GM18517 (cell line): Measurements from ENCODE around the gene SPTLC2.

Source experiments
- ATAC-seq: cut with Tn5 transposase; IDR thresholded peaks from one replicate; pipeline ENCODE4 v1.9.1; 2021; ENCODE audit warnings: mild to moderate bottlenecking, moderate library complexity; ENCODE audit not compliant: unreplicated experiment

SPTLC2 gene

DNA sequence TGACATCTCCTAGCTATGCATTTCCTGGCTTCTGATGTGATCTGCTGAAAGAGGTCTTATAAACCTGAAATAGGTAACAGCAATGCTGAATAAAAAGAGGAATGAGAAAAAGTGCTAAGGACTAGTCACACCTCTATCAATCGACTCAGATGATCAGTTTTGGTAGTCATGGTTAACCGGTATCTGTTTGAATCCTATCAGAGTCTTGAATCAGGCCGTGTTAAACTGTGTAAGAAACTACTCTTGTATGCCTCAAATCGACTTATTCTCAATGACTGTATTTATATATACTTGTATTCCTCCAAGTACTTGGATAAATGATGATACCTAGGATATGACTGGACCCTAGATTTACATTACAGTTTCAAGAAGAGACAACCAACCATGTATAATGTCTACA lies 107.1 kb downstream of the SPTLC2 start:
- ATAC-seq, result no peak

DNA sequence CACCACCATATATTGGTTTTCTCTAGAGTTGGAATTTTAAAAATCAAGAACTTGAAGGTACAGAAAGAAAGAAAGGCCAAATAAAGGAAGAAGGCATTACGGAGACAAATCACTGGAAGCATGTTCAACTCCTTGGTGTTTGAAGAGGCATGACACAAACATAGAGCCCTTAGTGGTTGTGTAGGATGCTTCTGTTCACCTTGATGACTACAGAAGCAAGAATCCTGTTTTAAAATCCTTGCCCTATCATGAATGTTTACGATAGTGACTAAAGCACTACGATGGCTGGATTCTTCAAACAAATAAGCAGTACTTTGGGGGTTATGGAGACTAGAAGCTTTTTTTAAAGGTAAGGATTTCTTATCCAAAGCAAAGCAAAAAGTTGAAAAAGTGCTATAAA lies 107.6 kb downstream of the SPTLC2 start:
- ATAC-seq, result no peak

DNA sequence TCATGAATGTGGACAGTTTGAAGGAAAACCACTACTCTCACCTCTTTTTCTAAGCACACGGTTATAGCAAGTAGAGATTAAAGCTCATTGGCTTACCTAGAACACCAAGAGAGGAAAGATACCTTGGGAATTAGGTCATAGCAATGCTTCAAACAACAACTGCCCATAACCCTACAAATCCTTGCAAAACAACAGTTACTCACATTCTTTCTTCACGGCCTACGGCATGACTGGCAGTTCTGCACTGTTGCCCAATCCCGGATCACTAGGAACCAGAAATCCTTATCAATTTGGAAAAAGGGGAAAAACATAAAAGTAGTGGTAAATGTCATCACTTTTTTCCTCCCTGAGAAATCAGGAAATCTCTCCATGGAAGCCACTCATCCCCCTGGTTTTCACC lies 108.2 kb downstream of the SPTLC2 start:
- ATAC-seq, result no peak

DNA sequence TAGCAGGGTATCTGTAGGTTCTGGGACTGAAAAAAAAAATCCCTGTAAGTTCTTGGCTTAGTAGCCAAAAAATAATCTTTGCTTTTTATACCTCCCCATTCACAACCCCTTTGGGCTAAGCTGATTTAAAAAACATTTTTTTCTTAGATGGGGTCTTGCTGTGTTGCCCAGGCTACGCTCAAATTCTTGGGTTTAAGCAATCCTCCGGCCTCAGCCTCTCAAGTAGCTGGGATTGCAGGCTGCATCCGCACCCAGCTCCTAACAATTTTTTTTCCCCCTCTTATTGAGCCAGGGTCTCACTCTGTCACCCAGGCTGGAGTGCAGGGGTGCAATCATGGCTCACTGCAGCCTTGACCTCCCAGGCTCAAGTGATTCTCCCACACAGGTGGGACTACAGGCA lies 108.7 kb downstream of the SPTLC2 start:
- no peak for ATAC-seq

DNA sequence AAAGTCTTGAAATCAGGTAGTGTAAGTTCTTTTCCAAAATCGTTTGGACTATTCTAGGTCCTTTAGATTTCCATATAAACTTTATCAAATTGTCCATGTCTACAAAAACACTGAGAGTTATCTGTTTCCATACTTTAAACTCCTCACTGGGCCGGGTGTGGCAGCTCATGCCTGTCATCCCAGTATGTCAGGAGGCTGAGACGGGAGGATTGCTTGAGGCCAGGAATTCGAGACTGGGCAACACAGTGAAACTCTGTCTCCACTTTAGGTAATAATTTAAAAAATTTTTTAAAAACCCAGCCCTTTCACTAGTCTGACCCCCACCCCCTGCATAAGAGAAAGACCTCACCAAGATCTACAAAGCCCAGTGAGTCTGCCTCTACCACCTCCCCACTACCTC lies 111.4 kb downstream of the SPTLC2 start:
- no peak for ATAC-seq

DNA sequence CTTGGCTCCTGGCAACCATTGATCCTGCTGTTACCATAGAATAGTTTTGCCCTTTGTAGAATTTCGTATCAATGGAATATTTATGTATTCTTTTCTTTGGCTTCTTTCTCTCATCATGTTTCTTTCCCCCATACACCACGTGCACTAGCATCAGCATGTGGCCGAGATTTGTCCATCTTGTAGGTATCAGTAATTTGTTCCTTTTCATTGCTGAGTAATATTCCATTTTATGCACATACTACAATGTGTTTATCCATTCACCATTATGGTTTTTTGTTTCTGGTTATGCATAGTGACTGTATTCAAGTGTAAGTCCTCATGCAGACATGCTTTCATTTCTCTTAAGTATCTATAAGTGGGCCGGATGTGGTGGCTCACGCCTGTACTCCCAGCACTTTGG lies 113.3 kb downstream of the SPTLC2 start:
- ATAC-seq, result no peak

DNA sequence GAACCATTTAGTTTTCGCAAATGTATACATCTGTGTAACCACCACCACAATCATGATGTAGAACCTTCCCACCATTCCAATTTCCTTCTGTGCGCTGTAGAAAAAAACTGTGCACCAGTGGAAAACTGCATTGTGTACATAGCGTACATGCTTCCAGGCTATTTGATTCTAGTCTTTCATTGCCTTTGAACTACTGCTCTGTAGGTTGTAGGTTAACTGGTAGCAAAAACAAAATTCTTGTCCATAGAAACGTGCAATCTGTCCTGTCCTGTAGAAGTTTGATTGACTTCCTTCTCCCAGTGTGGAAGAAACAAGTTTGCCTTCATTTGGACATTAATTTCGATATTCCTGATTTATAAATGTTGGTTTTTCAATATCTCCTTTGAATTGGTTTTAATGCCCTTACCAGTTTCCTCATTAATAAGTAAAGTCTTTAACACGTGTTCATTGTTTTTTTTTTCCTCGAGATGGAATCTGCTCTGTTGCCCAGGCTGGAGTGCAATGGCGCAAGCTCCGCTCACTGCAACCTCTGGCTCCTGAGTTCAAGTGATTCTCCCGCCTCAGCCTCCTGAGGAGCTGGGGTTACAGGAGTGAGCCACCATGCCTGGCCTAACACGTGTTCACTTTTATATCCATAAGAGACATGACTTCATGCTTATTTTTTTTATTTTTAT lies 114.2 kb downstream of the SPTLC2 start:
- no peak for ATAC-seq

DNA sequence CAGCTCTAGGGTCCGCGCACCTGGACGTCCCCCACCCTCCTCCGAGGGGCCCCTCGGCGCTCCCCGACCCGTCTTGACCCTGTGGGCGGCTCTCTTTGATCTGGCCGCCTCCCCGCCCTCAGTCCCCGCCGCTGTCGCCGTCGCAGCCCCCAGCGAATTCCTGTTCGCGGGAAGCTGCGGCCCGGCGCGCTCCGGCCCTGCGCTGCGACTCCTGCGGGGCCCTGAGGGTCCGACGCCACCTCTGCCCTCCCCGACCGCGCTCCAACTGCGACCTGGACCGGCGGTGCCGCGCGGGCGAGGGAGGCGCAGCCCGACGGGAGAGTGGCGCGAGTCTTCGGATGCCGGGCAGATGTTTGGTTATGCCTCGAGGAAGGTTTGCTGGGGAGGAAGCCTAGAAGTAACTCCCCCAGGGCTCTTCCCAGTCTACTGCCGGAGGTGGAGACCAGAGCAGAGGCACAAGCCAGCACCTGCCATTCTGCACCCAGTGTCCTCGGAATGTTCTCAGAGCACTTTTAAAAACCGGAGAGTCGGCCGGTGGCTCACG lies 117.4 kb downstream of the SPTLC2 start:
- ATAC-seq, result no peak

DNA sequence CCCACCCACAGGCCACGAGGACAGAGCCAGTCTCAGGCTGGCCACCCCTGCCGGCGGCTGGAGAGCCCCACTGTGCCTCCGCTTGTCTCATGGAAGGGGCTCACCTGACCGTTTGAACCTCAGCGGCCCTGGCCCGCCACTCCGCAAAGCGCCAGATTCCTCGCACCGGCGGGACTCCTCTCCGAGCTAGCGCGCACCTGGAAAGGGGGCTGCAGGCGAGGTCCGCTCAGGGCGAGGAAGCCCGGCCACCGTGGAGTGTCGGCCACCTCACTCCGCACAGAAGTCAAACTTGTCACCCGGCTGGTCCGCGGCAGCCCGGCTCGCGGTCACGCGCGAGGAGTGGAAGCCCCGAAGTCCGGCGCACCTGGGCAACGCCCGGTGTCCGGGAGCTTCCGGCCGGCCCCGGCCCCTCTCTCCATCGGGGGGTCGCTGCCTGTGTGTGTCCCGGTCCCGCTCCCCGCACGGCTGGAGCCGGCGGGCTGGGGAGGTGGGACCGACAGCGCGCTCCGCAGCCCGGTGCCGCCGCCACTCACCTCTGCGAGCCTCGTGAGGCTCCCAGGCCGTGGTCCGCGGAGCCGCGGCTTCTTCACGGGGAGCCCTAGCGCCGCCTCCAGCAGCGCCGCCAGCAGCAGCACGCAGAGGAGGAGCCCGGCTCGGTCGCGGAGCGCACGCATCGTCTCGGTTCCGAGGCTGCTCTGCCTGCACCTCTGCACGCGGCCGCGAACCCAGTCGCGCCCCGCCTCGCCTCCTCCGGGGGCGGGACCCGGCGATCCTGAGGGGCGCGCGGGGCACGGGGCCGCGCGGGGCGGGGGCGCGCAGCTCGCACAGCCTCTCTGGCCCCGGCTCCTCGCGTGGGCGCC lies 118.1 kb downstream of the SPTLC2 start, which contains the start of gene ISM2:
ISM2 (minus strand) TSS at position 697 of the 860 bp plus-strand sequence; CDS start at position 674, 23 bp downstream.
- no peak for ATAC-seq

DNA sequence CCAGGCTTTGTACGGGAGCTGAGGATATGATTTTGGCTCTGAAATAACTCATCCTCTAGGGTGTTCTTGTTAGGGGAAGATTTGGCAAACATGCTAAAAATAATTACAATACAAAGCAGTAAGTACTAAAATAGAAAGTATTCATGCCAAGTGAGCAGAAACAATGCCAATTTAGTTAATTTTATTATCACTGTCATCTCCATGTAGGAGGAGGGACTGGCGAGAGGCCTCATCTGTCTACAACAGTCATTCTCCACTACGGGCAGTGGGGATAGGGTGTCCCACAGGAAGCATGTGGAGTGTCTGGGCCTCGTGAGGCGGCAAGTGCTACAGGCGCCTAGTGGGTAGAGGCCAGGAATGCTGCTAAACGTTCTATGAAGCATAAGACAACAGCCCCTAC lies 121.1 kb downstream of the SPTLC2 start:
- ATAC-seq, result no peak

DNA sequence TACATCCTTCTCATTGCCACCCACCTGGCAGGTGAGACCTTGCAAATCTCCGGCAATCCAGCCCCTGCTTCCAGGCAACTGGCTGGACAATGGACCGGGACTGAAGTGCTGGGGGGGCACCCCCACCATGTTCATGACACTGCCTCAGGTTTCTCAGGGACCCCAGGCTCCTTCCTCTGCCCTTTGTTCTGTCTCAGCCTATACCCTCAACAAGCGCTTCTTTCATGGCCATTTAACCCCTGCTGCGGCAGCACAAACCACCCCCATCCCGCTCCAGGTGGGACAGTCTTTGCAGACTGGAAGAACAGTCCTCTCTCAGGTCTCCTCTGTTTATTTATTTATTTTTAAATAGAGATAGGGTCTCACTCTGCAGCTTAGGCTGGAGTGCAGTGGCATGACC lies 125.4 kb downstream of the SPTLC2 start:
- no peak for ATAC-seq

DNA sequence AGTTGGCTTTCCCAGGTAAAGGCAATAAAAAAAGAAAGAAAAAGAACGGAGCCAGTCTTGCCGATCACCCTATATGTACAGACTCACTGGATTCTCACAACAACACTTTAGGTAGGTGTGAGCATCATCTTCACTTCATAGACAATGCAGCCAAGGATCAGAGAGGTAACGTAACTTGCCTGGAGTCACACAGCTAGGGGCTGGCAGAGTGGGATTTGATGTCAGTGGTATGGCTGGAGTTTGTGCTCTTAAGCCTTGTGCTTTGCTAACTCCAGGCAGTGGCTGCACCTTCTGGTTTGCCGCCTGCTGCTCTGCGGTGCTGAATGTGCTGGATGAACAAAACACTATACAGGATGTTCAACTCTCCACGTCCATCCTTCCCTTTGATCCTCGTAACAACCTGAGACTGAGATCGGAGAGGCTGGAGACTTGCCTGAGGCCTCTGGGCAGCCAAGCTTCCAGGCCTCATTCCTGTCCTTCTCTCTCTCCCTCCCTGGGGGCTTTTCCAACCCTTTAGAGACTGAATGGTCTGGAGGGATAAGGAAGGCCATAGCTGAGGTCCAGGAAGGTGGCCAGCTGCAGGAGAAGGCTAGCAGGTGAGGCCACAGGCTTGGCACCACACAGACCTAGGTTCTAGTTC lies 126.0 kb downstream of the SPTLC2 start:
- no peak for ATAC-seq

DNA sequence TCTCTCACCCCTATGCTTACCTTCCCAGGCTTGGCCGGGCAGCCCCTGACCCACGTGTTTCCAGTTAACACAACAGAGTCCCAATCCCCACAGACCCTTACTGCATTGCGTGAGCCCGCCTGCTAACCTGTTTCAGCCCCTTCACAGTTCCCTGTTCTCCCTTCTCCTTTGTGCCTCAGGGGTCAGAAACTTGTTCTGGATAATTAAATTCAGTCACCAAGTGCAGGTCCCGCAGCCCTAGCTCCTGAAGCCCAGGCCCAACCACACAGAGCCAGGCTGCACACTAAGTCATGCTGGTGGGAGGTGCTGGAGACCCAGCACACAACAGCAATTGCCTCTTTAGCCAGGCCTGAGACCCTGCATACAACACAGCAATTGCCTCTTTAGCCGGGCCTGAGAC lies 127.4 kb downstream of the SPTLC2 start:
- ATAC-seq, result no peak

DNA sequence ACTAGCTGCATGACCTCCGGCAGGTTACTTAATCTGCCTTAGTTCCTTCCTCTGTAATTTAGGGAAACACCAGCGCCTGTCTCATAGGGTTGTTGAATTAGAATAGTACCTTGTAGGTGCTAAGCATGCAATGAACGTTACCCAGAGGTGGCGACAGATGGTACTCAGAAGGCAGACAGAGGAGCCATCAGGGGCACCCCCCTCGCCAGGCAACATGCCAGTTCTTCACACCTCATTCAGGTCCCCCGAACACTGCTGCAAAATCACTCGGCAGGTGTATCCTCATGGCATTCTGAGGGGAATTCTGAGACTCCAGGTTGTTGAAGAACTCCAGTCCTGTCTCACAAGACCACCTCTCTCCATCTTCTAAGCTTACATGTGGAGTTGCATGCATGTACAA lies 127.9 kb downstream of the SPTLC2 start:
- ATAC-seq, result no peak

DNA sequence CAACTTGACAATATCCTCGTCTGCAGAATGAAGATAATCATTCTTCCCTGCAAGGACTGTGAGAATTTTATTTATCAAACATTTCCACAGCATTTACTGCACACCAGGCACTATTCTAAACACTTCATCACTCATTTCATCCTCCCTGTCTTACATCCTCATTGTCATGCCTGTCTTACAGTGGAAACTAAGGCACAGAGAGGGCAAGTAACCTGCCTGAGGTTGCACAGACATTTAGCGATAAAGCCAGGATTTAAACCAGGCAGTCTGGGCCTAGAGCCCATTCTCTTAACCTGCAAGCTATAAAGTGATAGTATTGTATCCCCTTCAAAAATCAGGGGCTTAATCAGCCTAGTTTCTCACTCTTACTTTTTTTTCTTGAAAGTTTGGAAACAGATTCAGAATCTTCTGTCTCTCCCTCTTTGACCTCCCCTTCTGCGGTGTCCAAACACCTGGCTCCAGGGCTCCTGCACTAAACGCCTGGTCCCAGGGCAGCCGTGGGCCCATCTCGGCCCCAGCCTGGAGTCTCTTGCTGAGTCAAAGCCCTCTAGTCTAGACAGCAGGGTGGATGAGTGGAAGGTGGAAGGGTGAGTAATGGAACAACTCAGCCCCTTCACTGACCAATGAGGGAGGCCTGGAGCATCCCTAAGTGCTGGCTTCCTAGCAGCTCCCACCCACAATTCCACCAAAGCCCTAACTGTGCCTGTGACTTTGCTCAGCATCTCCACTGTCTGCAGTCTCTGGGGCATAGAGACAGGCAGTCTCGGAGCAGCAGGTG lies 130.3 kb downstream of the SPTLC2 start:
- ATAC-seq, result no peak

DNA sequence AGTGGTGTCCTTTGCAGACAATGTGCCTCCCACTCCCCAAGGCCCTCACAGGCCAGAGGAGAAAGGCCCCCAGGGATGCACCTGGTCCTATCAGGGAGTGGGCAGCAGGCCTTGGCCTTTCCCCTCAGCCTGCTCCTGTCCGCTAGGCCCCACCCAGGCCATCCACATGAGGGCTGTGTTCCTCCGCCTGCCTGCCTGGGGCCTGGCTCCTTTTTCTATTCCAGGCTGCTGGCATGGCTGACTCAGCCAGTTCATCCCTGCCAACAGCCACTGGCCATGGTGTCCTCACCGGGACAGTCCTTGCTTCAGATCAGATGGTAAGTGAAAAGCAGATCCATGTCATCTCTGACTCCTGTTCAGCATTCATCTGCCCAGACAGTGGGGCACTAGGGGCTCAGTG lies 131.2 kb downstream of the SPTLC2 start:
- no peak for ATAC-seq

DNA sequence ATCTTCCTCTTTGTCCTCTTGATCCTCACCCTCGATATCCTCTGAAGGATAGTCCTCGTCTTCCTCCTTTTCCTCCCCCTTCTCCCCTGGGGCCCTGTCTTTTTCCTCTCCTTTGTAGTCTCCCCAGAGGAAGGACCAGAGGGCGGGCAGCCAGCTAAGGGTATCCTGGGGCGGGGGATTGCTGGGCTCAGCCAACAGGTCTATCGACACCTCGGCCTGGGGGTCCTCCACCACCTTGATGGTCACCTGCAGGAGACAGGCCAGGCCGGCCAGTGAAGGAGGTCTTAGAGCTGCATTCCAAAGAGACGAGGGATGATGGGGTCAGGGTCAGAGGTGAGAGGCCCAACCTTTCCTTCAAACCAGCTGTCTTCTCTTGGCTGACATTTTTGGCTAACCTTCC lies 134.0 kb downstream of the SPTLC2 start:
- ATAC-seq, result no peak

DNA sequence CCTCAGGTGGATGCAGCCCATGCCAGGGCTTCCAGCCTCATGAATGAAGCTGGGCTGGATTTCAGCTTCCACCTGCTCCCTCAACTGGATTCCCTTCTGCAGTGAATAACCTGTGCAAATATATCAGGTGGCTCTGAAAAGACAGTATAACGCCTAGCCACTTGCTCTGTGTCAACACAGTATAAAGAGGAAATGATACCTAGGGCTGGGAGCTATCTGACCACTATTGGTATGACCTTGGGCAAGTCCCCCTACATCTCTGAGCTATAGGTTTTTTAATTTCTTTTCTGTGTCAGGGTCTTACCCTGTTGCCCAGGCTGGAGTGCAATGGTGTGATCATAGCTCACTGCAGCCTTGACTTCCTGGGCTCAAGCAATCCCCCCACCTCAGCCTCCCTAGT lies 137.6 kb downstream of the SPTLC2 start:
- ATAC-seq, result peak; percentile 90

DNA sequence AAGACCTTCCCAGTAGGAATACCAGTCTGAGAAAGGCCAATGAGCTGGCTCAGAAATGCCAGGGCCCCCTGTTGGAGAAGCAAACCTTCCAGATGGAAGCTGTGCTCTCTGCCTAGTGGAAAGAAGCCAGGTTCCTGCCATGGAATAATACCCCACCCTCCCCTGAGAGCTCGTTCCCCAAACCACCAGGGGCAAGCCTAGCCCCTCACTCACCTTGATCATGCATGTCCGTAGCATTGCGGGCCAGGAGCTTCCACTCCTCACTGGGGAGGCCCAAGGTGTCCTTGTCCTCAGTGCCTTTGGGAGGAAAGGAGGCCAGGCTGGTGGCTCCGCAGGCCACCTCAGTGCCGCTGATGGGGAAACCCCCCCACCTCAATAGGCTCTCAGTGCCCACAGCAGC lies 138.4 kb downstream of the SPTLC2 start:
- no peak for ATAC-seq

DNA sequence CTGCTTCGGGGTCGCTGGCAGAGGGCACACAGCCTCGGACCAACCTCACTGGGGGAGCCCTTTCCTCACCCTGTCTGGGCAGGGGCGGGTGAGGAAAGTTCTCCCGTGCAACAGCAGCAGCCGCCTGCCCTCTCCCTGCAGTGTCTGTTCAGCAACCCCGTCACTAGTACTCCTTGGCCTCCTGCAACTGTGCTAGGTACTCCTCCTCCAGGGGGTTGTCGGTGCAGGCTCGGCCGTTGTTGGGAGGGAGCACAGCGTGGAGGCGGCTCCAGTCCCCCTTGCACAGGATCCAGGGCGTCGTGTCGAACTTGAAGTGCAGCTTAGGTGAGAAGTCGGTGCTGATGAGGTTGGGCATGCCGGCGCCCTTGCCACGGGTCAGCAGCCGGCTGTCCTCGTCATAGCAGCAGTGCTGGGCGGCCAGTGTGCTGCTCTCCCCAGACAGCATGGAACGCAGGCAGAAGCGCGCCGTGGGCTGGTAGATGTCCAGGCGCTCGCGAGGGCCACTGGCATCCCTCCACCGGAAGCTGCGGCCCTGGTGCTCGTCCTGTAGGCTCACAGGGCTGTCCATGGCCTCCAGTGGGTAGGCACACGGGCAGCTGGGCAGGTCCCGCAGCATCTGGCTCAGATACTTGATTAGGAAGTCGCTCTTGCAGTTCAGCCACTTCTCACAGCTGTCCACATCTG lies 140.9 kb downstream of the SPTLC2 start:
- ATAC-seq, result no peak
